Fibroblast of skin of back (primary cell): ENCODE measurements around the gene EDDM13. TPM values are rescaled to one million over a fixed set of nuclear protein-coding genes. Genes with fewer than 3 reads are reported as not detected.
A peak's percentile ranks its signal among the peaks of the same experiment; 100 is the strongest.
"Not testable (repeated sequence)": the region's sequence is repeated elsewhere in the genome, so short reads cannot be mapped to it uniquely, and the experiment has no call there.

ENCODE experiments used
- DNase-seq: peaks from one replicate; pipeline ENCODE4 v3.0.0-alpha.2; 2013
- polyA plus RNA-seq, 2 experiments: library from polyadenylated mRNA; unstranded; fragments of 120-200 nt; gene quantifications; one replicate each; pipeline ENCODE4 v1.2.1, GENCODE V29; 2013; ENCODE audit not compliant: insufficient read length in 2 of 2

Gene EDDM13, protein sequence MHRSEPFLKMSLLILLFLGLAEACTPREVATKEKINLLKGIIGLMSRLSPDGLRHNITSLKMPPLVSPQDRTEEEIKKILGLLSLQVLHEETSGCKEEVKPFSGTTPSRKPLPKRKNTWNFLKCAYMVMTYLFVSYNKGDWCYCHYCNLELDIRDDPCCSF
- polyA plus RNA-seq (2013, experiment 1 of 2; ENCODE audit: insufficient read length) = 0.29 TPM
- not detected for polyA plus RNA-seq (2013, experiment 2 of 2; ENCODE audit: insufficient read length)

- no peak for DNase-seq
Measured at GRCh38 chr19:56272161-56272798, at the start of gene EDDM13. EDDM13 (plus strand) TSS chr19:56272748; CDS start chr19:56272835, 87 bp downstream.

GRCh38 chr19:56222901-56223300 lies 49.6 kb upstream of the EDDM13 start:
- DNase-seq = no peak

DNA sequence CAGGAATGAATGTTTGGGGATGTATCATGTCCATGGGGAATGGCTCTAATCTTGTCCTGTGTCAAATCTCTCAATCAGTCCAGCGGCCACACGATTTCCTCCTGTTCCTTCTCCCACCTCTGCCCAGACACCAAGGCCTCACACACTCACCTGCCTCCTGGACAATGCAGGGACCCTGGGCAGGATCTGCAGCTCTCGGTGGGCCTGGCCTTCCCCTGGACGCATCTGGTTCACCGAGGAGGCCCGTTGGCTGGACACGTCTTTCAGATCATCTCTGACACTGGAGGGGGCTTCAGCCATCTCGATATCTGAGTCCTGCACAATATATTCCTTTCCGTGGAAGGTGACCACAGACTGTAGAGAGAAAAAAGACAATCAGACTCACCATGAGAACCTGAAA lies 49.1 kb upstream of the EDDM13 start:
- no peak for DNase-seq

DNA sequence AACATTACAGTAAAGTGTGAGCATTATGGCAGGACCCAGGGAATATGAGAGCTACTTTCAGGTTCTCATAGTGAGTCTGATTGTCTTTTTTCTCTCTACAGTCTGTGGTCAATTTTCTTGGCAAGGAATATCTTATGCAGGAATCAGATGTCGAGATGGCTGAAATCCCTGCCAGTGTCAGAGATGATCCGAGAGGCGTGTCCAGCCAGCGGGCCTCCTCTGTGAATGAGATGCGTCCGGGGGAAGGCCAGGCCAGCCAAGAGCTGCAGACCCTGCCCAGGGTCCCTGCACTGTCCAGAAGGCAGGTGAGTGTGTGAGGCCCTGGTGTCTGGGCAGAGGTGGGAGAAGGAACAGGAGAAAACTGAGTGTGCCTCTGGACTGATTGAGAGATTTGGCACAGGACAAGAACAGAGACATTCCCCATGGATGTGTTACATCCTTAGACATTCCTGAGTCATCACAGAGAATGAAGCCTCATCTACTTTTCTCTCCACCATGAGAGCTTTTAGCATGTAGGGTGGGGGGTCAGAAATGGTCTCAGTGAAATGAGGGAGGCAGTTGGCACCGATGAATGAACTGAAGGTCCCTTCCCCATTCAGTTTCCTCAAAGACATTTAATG lies 27.3 kb upstream of the EDDM13 start:
- DNase-seq = peak; percentile 36

DNA sequence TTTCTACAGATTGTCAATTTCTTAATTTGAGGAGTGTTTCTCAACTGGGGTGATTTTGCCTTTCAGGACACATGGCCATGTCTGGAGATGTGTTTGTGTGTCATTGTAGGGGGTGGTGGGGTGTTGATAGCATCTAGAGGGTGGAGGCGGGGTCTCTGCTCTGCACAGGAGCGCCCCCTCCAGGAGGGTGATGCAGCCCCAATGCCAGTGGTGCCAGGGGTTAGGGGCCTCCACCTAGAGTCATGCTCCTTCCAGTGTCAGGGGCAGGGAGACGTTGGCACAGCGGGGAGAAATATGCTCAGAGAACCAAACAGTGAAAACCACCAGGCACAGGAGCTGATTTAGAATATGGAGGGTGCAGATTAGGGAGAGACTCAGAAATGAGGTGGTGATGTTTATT lies 26.8 kb upstream of the EDDM13 start:
- not testable (repeated sequence) for DNase-seq

GRCh38 chr19:56248736-56249338 lies 23.7 kb upstream of the EDDM13 start:
- DNase-seq = not testable (repeated sequence)

- DNase-seq = peak; percentile 71
Measured at GRCh38 chr19:56252699-56253422, 19.7 kb upstream of the EDDM13 start.

- DNase-seq = peak; percentile 58
Measured at GRCh38 chr19:56253737-56254136, 18.8 kb upstream of the EDDM13 start.

DNA sequence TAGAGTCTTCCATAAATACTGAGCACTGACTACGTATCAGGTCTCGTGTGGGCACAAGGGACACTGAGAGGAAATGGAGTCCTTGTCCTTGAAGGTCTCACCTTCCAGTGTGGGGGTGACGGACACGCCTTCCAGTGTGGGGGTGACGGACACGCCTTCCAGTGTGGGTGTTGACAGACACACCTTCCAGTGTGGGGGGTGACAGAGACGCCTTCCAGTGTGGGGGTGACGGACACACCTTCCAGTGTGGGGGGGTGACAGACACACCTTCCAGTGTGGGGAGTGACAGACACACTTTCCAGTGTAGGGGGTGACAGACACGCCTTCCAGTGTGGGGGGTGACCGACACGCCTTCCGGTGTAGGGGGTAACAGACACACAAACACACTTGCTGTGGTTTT lies 14.3 kb upstream of the EDDM13 start:
- DNase-seq = no peak

GRCh38 chr19:56261145-56261544 lies 11.4 kb upstream of the EDDM13 start:
- peak; percentile 4 for DNase-seq

DNA sequence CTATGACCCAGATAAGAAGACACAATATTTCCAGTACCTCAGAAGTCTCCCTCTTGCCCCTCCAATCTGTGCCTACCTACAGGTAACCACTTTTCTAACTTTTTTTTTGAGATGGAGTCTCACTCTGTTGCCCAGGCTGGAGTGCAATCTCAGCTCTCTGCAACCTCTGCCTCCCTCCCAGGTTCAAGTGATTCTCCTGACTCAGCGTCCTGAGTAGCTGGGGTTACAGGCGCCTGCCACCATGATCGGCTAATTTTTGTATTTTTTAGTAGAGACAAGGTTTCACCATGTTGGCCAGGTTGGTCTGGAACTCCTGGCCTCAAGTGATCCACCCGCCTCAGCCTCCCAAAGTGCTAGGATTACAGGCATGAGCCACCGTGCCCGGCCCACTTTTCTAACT lies 10.6 kb upstream of the EDDM13 start:
- not testable (repeated sequence) for DNase-seq

DNA sequence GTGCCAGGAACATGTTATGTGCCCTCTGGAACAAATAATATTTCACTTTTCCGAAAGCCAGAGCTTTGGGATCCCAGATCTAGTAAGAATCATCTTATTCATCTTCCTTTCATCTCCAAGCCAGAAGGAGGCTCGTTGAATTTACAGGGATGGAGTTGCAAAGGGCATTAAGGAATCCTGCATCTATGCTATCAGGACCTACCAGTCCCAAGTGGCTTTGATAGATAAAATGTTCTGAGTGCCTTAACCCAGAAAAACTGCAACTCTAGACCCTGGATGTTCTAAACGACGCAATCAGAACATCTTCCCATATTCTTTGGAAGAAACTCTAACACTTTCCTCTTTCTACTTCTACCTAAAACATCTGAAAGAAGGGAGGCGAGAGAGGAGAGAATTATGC lies 9.2 kb upstream of the EDDM13 start:
- DNase-seq = no peak

GRCh38 chr19:56266051-56266450 lies 6.5 kb upstream of the EDDM13 start:
- DNase-seq = no peak

DNA sequence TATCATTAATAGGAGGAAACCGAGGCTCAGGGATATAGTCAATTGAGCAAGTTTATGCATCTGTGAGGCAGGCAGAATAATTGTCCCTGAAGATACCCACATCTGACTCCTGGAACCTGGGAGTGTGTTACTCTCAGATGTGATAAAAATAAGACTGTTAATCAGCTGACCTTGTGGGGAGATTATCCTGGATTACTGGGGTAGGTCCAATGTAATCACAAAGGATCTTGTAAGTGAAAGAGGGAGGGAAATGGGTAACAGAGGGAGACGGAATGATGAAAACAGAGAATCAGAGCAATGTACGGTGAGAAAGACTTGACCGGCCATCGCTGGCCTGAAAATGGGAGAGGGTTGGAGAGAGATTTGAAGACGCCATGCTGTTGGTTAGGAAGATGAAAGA lies 3.2 kb upstream of the EDDM13 start:
- DNase-seq = no peak

DNA sequence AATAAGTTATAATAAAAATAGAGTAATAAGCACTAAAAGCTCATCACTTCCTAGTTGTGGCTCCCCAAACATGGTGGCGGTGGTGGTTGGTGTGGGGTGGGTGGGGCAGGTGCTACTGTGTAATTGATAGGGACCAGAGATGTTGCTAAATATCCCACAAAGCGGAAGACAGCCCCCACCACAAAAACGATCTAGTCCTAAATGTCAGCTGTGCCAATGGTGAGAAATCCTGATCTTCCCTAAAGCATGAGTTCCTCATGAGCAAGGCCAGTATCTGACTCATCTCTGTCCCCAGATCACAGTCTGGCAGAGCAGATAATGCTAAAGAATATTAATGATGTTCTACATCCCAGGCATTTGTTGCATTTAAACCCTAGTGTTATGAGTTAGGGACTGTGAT lies 1.9 kb upstream of the EDDM13 start:
- DNase-seq = no peak

GRCh38 chr19:56271151-56271550 lies 1.4 kb upstream of the EDDM13 start:
- no peak for DNase-seq

GRCh38 chr19:56273563-56274117 lies 1.1 kb downstream of the EDDM13 start:
- DNase-seq = peak; percentile 67

DNA sequence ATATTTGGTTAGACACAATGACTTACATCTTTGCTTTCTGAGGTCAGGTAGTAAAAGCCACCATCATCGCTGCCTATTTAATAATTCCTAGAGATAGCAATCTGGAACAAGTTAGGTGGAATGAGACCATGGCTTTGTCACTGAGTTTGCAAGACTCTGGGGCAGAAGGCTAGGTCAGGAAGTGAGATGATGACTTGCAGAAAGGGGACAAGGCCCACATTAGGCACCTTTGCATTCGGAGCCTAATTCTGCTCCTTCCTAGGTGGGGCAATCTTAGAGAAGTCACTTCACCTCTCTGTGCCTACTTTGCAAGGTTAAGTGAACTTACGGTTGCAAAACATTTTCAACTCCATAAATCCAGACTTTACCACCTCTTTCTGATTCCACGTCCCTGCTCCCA lies 10.3 kb downstream of the EDDM13 start:
- DNase-seq = no peak

DNA sequence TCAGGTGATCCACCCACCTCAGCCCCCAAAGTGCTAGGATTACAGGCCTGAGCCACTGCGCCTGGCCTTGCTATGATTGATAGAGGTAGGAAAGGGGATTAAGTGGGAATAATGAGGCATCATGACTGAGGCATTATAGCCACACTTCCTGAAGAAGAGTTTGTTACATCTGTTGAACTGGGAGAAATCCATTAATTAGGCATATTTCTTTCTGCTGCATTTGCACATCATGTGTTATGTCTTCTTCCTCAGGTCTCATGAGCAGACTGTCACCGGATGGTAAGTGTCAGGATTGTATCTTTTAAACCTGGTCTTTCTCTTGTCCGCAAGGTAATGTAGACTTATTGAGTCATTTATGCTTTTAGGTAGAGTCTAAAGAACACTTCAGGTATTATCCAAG lies 12.2 kb downstream of the EDDM13 start:
- DNase-seq = no peak

DNA sequence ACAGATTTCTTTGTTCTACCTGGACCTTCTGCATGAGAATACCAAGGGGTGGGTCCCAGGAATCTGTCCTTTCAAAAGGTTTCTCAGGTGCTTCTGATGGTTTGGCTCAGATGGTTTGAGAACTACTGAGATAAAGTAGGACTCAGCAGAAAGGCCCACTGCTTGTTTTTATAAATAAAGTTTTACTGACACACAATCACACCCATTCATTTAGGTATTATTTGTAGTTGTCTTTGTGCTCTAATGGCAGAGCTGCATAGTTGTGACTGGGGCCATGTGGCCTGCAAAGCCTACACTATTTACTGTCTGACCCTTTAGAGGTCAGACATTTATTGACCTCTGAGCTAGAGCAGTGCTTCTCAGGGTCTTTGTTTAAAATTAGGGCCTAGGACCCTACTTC lies 17.6 kb downstream of the EDDM13 start:
- DNase-seq = no peak

GRCh38 chr19:56291867-56292266 lies 19.3 kb downstream of the EDDM13 start:
- no peak for DNase-seq

GRCh38 chr19:56294549-56294948 lies 22.0 kb downstream of the EDDM13 start:
- peak; percentile 23 for DNase-seq
